ENCODE data around the gene RAP1GDS1. TPM values are rescaled to one million over a fixed set of nuclear protein-coding genes. Genes with fewer than 3 reads are reported as not detected.
A peak's percentile ranks its signal among the peaks of the same experiment; 100 is the strongest.

The RAP1GDS1 gene
- total RNA-seq, 4 donors from 2014 or later, result 40.5 to 61.4 (median 54.1) TPM

GRCh38 chr4:98430708-98431403 lies 169.7 kb downstream of the RAP1GDS1 start:
- 73 to 78% methylated on average over 4 of the region's 4 CpGs for WGBS, 2 donors

DNA sequence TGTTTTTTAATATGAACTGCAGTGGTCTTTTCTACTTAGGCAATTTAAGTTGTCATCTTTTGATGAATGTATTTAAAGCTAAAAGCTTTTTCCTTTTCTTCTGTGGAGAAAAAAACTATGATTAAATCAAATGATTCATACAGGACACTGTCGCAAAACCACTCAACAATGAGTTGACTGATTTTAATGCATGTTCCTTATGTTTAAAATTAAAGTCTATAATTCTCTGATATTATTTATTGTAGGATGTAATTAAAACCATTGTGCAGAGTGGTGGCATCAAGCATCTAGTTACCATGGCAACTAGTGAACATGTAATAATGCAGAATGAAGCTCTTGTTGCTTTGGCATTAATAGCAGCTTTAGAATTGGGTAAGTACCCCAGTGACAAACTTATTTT lies 172.5 kb downstream of the RAP1GDS1 start:
- TF ChIP-seq POLR2A (IDR thresholded peaks at IDR 0.05) (no peak), EP300 (IDR thresholded peaks at IDR 0.05) (no peak)
- TF ChIP-seq, protein P1, sequence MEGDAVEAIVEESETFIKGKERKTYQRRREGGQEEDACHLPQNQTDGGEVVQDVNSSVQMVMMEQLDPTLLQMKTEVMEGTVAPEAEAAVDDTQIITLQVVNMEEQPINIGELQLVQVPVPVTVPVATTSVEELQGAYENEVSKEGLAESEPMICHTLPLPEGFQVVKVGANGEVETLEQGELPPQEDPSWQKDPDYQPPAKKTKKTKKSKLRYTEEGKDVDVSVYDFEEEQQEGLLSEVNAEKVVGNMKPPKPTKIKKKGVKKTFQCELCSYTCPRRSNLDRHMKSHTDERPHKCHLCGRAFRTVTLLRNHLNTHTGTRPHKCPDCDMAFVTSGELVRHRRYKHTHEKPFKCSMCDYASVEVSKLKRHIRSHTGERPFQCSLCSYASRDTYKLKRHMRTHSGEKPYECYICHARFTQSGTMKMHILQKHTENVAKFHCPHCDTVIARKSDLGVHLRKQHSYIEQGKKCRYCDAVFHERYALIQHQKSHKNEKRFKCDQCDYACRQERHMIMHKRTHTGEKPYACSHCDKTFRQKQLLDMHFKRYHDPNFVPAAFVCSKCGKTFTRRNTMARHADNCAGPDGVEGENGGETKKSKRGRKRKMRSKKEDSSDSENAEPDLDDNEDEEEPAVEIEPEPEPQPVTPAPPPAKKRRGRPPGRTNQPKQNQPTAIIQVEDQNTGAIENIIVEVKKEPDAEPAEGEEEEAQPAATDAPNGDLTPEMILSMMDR (IDR thresholded peaks at IDR 0.05), result no peak
- WGBS, 2 donors, result 59 to 68% methylated on average over 1 of the region's 1 CpG
- no peak for DNase-seq (ENCODE audit: low spot score in 2 of 2)
- H3K9me3 ChIP-seq, result no peaks in the 10 kb centered on the region
- no peaks in the 10 kb centered on the region for H3K4me1 ChIP-seq
- peak overlapping the region in 1 of 4 donors; percentile 41 for H3K27ac ChIP-seq
- peaks cover 0 to 48% (median 4%) of the 10 kb centered on the region in 3 donors for H3K36me3 ChIP-seq
- H3K27me3 ChIP-seq, result no peaks in the 10 kb centered on the region
- H3K4me3 ChIP-seq, result no peak overlapping the region

More at GRCh38 chr4:98430708-98431403, 169.7 kb downstream of the RAP1GDS1 start:
- no peaks in the 10 kb centered on the region for H3K9me3 ChIP-seq
- H3K36me3 ChIP-seq, result peaks cover 0 to 20% (median 4%) of the 10 kb centered on the region in 3 donors
- H3K4me1 ChIP-seq, result no peaks in the 10 kb centered on the region
- no peak for DNase-seq (ENCODE audit: low spot score in 2 of 2)
- H3K27ac ChIP-seq, result no peak overlapping the region
- H3K27me3 ChIP-seq, result no peaks in the 10 kb centered on the region
- H3K4me3 ChIP-seq, result no peak overlapping the region
- TF ChIP-seq, protein P1 (IDR thresholded peaks at IDR 0.05), result no peak
- no peak for TF ChIP-seq EP300 (IDR thresholded peaks at IDR 0.05)
- no peak for TF ChIP-seq POLR2A (IDR thresholded peaks at IDR 0.05)

DNA sequence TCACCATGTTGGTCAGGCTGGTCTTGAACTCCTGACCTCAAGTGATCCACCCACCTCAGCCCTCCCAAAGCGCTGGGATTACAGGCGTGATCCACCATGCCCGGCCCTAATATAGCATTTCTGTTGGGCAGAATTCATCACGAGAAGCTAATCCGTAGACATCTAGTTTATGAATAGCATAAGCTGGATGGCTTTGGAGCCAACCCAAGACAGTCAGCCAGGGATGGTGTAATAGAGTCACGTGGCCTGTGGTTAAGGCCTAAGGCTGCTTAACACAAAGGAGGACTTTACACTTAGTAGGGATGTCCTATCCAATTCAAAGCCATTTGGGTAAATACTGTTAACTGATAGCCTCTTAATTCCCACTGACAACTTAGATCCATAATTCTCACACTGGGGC lies 173.6 kb downstream of the RAP1GDS1 start:
- no peak for DNase-seq (ENCODE audit: low spot score in 2 of 2)
- H3K27me3 ChIP-seq, result no peaks in the 10 kb centered on the region
- H3K4me3 ChIP-seq, result no peak overlapping the region
- H3K36me3 ChIP-seq, result peaks cover 0 to 59% (median 4%) of the 10 kb centered on the region in 3 donors
- no peaks in the 10 kb centered on the region for H3K4me1 ChIP-seq
- H3K9me3 ChIP-seq, result no peaks in the 10 kb centered on the region
- 92 to 93% methylated on average over 6 of the region's 6 CpGs for WGBS, 2 donors
- no peak overlapping the region for H3K27ac ChIP-seq
- TF ChIP-seq EP300 (IDR thresholded peaks at IDR 0.05) (no peak), POLR2A (IDR thresholded peaks at IDR 0.05) (no peak)
- TF ChIP-seq, protein P1 (IDR thresholded peaks at IDR 0.05), result no peak

DNA sequence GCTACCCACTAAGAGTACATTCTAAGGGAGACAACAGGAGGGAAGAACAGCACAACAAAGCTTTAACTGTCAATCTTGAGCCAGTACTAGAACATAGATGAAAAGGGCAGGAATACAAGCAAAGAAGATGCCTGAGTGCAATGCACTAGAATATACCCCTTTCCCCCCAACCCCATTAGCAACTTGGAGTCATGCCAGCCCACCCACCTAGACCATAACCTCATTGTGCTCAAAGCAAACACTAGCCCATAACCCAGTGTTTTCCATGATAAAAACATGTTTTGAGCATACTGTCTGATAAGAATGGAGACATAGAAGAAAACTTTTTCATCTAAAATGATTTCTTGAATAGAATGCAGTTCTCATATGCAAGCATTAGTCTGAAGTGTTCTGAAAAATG lies 183.2 kb downstream of the RAP1GDS1 start:
- no peak overlapping the region for H3K27ac ChIP-seq
- TF ChIP-seq POLR2A (IDR thresholded peaks at IDR 0.05) (no peak), EP300 (IDR thresholded peaks at IDR 0.05) (no peak)
- TF ChIP-seq, protein P1 (IDR thresholded peaks at IDR 0.05), result no peak

More for the DNA sequence above, 183.2 kb downstream of the RAP1GDS1 start:
- Histone ChIP-seq H3K27me3 (no peaks in the 10 kb centered on the region), H3K4me3 (no peak overlapping the region), H3K9me3 (no peaks in the 10 kb centered on the region), H3K36me3 (peaks cover 0 to 63% (median 0%) of the 10 kb centered on the region in 3 donors), H3K4me1 (peaks cover 0 to 11% (median 3%) of the 10 kb centered on the region in 4 donors)
- DNase-seq (ENCODE audit: low spot score in 2 of 2), result no peak
